ENCODE measurements around the gene IFIH1.
A peak's percentile ranks its signal among the peaks of the same experiment; 100 is the strongest.

The IFIH1 gene

GRCh38 chr2:162318328-162319180 lies at the start of gene IFIH1:
IFIH1 (minus strand) TSS chr2:162318684; CDS start chr2:162318307, 377 bp downstream.
- H3K4me1 ChIP-seq (ENCODE audit: control insufficient read depth in 1 of 2, insufficient read depth in 2 of 2, low read length in 2 of 2) = peaks cover 0 to 7% of the 10 kb centered on the region in 2 donors
- H3K4me3 ChIP-seq (ENCODE audit: low read depth in 1 of 2, low read length in 2 of 2) = peak within 1 kb of the TSS; percentile 75 to 95
- H3K36me3 ChIP-seq (ENCODE audit: control insufficient read depth in 1 of 2, insufficient read depth in 2 of 2, low read length in 2 of 2) = no peaks in the 10 kb centered on the region
- peak within 1 kb of the TSS; percentile 90 for H3K27ac ChIP-seq (ENCODE audit: low read length)
- H3K27me3 ChIP-seq (ENCODE audit: low read depth, low read length) = no peaks in the 10 kb centered on the region
- no peaks in the 10 kb centered on the region for H3K9me3 ChIP-seq (ENCODE audit: control insufficient read depth in 1 of 2, low read length in 2 of 2)

DNA sequence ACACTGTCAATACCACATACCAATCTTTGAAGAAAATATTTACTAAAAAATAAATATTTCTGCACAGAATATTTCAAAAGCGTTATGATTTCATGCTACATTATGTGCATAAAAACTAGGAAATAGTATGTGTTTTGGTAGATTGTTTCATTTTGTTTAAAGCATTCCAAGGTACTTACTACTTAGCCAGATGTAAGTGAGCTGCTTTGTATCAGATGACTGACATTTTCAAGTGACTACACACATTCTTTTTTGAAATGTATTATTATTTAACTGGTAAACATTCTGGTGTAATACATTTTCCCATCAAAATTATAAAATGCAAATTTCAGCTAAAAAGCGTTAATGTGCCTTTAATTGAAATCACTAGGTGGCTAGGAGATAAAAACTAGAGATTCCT lies 46.9 kb upstream of the IFIH1 start:
- H3K36me3 ChIP-seq (ENCODE audit: control insufficient read depth in 1 of 2, insufficient read depth in 2 of 2, low read length in 2 of 2) = no peaks in the 10 kb centered on the region
- no peak overlapping the region for H3K4me3 ChIP-seq (ENCODE audit: low read depth in 1 of 2, low read length in 2 of 2)
- H3K27me3 ChIP-seq (ENCODE audit: low read depth, low read length) = no peaks in the 10 kb centered on the region
- H3K9me3 ChIP-seq (ENCODE audit: control insufficient read depth in 1 of 2, low read length in 2 of 2) = no peaks in the 10 kb centered on the region
- H3K27ac ChIP-seq (ENCODE audit: low read length) = no peak overlapping the region
- peaks cover 0 to 15% of the 10 kb centered on the region in 2 donors for H3K4me1 ChIP-seq (ENCODE audit: control insufficient read depth in 1 of 2, insufficient read depth in 2 of 2, low read length in 2 of 2)

DNA sequence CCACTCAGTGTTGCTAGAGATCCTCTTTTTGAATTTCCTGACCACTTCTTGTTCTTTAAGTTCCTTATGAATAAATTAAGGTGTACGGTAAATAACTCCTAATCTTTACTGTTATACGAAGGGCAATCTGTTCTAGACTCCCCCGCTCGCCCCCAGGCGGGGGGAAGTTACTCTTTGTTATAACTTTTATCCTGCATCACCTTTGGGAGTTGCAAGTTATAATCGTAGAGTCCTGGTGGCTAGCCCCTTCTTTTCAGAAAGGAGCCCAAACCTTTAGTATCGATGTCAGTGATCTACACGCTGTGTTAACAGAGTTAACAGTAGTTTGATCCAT lies 26.1 kb upstream of the IFIH1 start:
- Histone ChIP-seq H3K9me3 (ENCODE audit: control insufficient read depth in 1 of 2, low read length in 2 of 2) (no peaks in the 10 kb centered on the region), H3K36me3 (ENCODE audit: control insufficient read depth in 1 of 2, insufficient read depth in 2 of 2, low read length in 2 of 2) (no peaks in the 10 kb centered on the region), H3K4me1 (ENCODE audit: control insufficient read depth in 1 of 2, insufficient read depth in 2 of 2, low read length in 2 of 2) (peaks cover 0 to 3% of the 10 kb centered on the region in 2 donors), H3K4me3 (ENCODE audit: low read depth in 1 of 2, low read length in 2 of 2) (peak overlapping the region; percentile 86 to 92), H3K27ac (ENCODE audit: low read length) (peak overlapping the region; percentile 82), H3K27me3 (ENCODE audit: low read depth, low read length) (no peaks in the 10 kb centered on the region)

DNA sequence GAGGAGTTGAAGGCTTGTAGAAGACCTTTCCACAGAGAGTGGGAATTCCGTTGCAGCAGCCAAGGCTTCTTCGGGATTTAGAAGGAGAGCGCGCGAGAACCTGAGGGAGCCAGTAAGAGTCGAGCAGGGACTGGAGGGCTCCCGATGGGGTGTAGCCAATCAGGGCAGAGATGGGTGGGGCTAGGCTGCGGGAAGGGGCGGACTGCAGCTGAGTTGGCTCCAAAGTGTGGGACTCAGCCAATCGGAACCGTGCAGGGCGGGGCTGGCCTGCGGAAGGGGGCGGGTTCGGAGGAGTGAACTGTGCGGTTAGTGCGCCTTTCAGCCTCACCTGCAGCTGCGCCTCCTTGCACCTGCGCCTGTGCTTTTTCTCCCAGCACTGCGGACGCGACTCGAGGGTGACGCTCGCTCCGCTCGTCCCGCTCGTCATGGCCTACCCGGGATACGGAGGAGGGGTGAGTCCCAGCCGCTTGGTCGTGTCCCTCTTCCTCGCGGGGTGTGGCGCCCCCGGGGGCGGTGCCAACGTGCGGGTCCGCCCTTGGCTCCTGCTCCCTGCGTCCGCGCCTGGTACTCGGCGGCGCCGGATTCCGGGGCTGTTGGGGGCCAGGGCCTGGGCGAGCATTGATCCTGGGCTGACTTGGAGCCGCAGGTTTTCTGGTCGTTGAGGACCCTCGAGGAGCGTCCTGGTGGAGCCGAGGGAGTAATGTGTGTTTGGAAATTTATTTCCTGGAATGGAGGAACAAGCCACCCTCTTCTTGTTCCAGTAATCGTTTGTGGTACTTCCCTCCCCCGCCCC lies 25.5 kb upstream of the IFIH1 start, which contains the start of gene GCA:
Gene GCA (plus strand): TSS at position 309 of the 793 bp plus-strand sequence. CDS start 117 bp downstream, at position 426.
- Histone ChIP-seq H3K27me3 (ENCODE audit: low read depth, low read length) (no peaks in the 10 kb centered on the region), H3K9me3 (ENCODE audit: control insufficient read depth in 1 of 2, low read length in 2 of 2) (no peaks in the 10 kb centered on the region), H3K4me1 (ENCODE audit: control insufficient read depth in 1 of 2, insufficient read depth in 2 of 2, low read length in 2 of 2) (peaks cover 0 to 3% of the 10 kb centered on the region in 2 donors), H3K4me3 (ENCODE audit: low read depth in 1 of 2, low read length in 2 of 2) (peak within 1 kb of the TSS; percentile 86 to 92), H3K27ac (ENCODE audit: low read length) (peak within 1 kb of the TSS; percentile 82), H3K36me3 (ENCODE audit: control insufficient read depth in 1 of 2, insufficient read depth in 2 of 2, low read length in 2 of 2) (no peaks in the 10 kb centered on the region)

DNA sequence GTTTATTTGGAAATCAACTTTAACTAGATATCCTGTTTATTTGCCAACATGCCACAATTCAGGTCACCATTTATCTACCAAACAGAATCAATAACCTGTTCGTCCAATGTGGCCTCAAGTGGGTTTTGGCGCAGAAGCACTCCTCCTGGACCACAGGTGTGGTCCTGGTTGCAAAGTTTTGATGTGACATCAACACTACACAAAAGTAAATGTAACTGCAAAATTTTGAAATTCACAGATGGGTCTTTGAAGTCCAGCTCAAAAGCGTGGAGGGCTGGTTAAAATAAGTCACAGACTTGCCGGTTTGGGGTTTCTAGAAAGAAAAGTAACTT lies 25.0 kb upstream of the IFIH1 start:
- Histone ChIP-seq H3K27ac (ENCODE audit: low read length) (no peak overlapping the region), H3K4me3 (ENCODE audit: low read depth in 1 of 2, low read length in 2 of 2) (peak overlapping the region; percentile 86 to 92), H3K27me3 (ENCODE audit: low read depth, low read length) (no peaks in the 10 kb centered on the region), H3K9me3 (ENCODE audit: control insufficient read depth in 1 of 2, low read length in 2 of 2) (no peaks in the 10 kb centered on the region), H3K36me3 (ENCODE audit: control insufficient read depth in 1 of 2, insufficient read depth in 2 of 2, low read length in 2 of 2) (no peaks in the 10 kb centered on the region), H3K4me1 (ENCODE audit: control insufficient read depth in 1 of 2, insufficient read depth in 2 of 2, low read length in 2 of 2) (peaks cover 0 to 3% of the 10 kb centered on the region in 2 donors)

GRCh38 chr2:162342841-162343240 lies 24.4 kb upstream of the IFIH1 start:
- H3K4me1 ChIP-seq (ENCODE audit: control insufficient read depth in 1 of 2, insufficient read depth in 2 of 2, low read length in 2 of 2) = peaks cover 0 to 3% of the 10 kb centered on the region in 2 donors
- no peaks in the 10 kb centered on the region for H3K36me3 ChIP-seq (ENCODE audit: control insufficient read depth in 1 of 2, insufficient read depth in 2 of 2, low read length in 2 of 2)
- H3K4me3 ChIP-seq (ENCODE audit: low read depth in 1 of 2, low read length in 2 of 2) = peak overlapping the region in 1 of 2 donors; percentile 92
- H3K27ac ChIP-seq (ENCODE audit: low read length) = no peak overlapping the region
- H3K27me3 ChIP-seq (ENCODE audit: low read depth, low read length) = no peaks in the 10 kb centered on the region
- no peaks in the 10 kb centered on the region for H3K9me3 ChIP-seq (ENCODE audit: control insufficient read depth in 1 of 2, low read length in 2 of 2)

DNA sequence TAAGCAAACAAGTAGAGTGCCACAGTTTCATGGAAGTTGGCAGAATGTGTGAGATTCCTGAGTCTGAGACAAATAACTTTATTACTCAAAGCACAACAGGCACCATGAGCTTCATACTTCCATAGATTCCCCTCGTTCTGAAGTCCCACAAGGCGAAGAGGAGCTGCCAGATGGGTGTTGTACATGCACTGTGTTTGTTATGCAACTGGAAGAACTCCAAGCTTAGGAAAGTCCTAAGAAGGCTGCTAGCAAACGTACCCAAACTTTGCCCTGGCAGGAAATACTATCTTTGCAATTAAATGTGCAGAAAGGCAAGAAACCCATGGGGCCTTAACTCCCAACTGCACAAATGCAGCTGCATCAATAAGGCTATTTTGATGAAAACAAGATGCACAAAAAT lies 23.8 kb upstream of the IFIH1 start:
- H3K27ac ChIP-seq (ENCODE audit: low read length) = no peak overlapping the region
- H3K9me3 ChIP-seq (ENCODE audit: control insufficient read depth in 1 of 2, low read length in 2 of 2) = no peaks in the 10 kb centered on the region
- no peaks in the 10 kb centered on the region for H3K27me3 ChIP-seq (ENCODE audit: low read depth, low read length)
- H3K4me1 ChIP-seq (ENCODE audit: control insufficient read depth in 1 of 2, insufficient read depth in 2 of 2, low read length in 2 of 2) = peaks cover 0 to 3% of the 10 kb centered on the region in 2 donors
- H3K36me3 ChIP-seq (ENCODE audit: control insufficient read depth in 1 of 2, insufficient read depth in 2 of 2, low read length in 2 of 2) = no peaks in the 10 kb centered on the region
- H3K4me3 ChIP-seq (ENCODE audit: low read depth in 1 of 2, low read length in 2 of 2) = no peak overlapping the region

GRCh38 chr2:162340822-162341221 lies 22.3 kb upstream of the IFIH1 start:
- Histone ChIP-seq H3K27me3 (ENCODE audit: low read depth, low read length) (no peaks in the 10 kb centered on the region), H3K9me3 (ENCODE audit: control insufficient read depth in 1 of 2, low read length in 2 of 2) (no peaks in the 10 kb centered on the region), H3K36me3 (ENCODE audit: control insufficient read depth in 1 of 2, insufficient read depth in 2 of 2, low read length in 2 of 2) (no peaks in the 10 kb centered on the region), H3K27ac (ENCODE audit: low read length) (no peak overlapping the region), H3K4me3 (ENCODE audit: low read depth in 1 of 2, low read length in 2 of 2) (no peak overlapping the region), H3K4me1 (ENCODE audit: control insufficient read depth in 1 of 2, insufficient read depth in 2 of 2, low read length in 2 of 2) (peaks cover 0 to 3% of the 10 kb centered on the region in 2 donors)

GRCh38 chr2:162337868-162338267 lies 19.4 kb upstream of the IFIH1 start:
- H3K9me3 ChIP-seq (ENCODE audit: control insufficient read depth in 1 of 2, low read length in 2 of 2) = no peaks in the 10 kb centered on the region
- H3K27me3 ChIP-seq (ENCODE audit: low read depth, low read length) = no peaks in the 10 kb centered on the region
- no peak overlapping the region for H3K4me3 ChIP-seq (ENCODE audit: low read depth in 1 of 2, low read length in 2 of 2)

GRCh38 chr2:162333968-162334367 lies 15.5 kb upstream of the IFIH1 start:
- H3K27ac ChIP-seq (ENCODE audit: low read length) = no peak overlapping the region
- no peaks in the 10 kb centered on the region for H3K36me3 ChIP-seq (ENCODE audit: control insufficient read depth in 1 of 2, insufficient read depth in 2 of 2, low read length in 2 of 2)

More at GRCh38 chr2:162337868-162338267, 19.4 kb upstream of the IFIH1 start:
- Histone ChIP-seq H3K27ac (ENCODE audit: low read length) (no peak overlapping the region), H3K36me3 (ENCODE audit: control insufficient read depth in 1 of 2, insufficient read depth in 2 of 2, low read length in 2 of 2) (no peaks in the 10 kb centered on the region), H3K4me1 (ENCODE audit: control insufficient read depth in 1 of 2, insufficient read depth in 2 of 2, low read length in 2 of 2) (no peaks in the 10 kb centered on the region)

GRCh38 chr2:162330881-162331280 lies 12.4 kb upstream of the IFIH1 start:
- no peaks in the 10 kb centered on the region for H3K9me3 ChIP-seq (ENCODE audit: control insufficient read depth in 1 of 2, low read length in 2 of 2)
- H3K27me3 ChIP-seq (ENCODE audit: low read depth, low read length) = no peaks in the 10 kb centered on the region
- H3K27ac ChIP-seq (ENCODE audit: low read length) = no peak overlapping the region
- no peak overlapping the region for H3K4me3 ChIP-seq (ENCODE audit: low read depth in 1 of 2, low read length in 2 of 2)
- H3K4me1 ChIP-seq (ENCODE audit: control insufficient read depth in 1 of 2, insufficient read depth in 2 of 2, low read length in 2 of 2) = no peaks in the 10 kb centered on the region
- no peaks in the 10 kb centered on the region for H3K36me3 ChIP-seq (ENCODE audit: control insufficient read depth in 1 of 2, insufficient read depth in 2 of 2, low read length in 2 of 2)

More at GRCh38 chr2:162333968-162334367, 15.5 kb upstream of the IFIH1 start:
- H3K4me1 ChIP-seq (ENCODE audit: control insufficient read depth in 1 of 2, insufficient read depth in 2 of 2, low read length in 2 of 2) = no peaks in the 10 kb centered on the region
- no peaks in the 10 kb centered on the region for H3K9me3 ChIP-seq (ENCODE audit: control insufficient read depth in 1 of 2, low read length in 2 of 2)
- H3K4me3 ChIP-seq (ENCODE audit: low read depth in 1 of 2, low read length in 2 of 2) = no peak overlapping the region
- H3K27me3 ChIP-seq (ENCODE audit: low read depth, low read length) = no peaks in the 10 kb centered on the region

Data from muscle layer of duodenum (tissue), 2 donors.